Neural cell (in vitro differentiated cells): Measurements from ENCODE around the gene MSH2.

Experiments
- EP300 ChIP-seq: fragments of 450-650 bp; conservative IDR thresholded peaks from 2 replicates; pipeline ENCODE4 v1.6.1; 2014; ENCODE audit warnings: antibody characterized with exemption, mild to moderate bottlenecking, moderate library complexity; ENCODE audit not compliant: poor library complexity, severe bottlenecking
- EZH2 ChIP-seq: fragments of 200-600, 300-800 bp; shearing (Covaris generic), sonication (generic); IDR thresholded peaks from 2 replicates; pipeline ENCODE4 v1.6.1; 2014; ENCODE audit warnings: antibody characterized with exemption, low read length, borderline replicate concordance, mild to moderate bottlenecking; ENCODE audit not compliant: insufficient read depth, poor library complexity, severe bottlenecking
- POLR2AphosphoS5 ChIP-seq: IDR thresholded peaks from 2 replicates; pipeline ENCODE4 v1.6.1; 2012
- RAD21 ChIP-seq: fragments of 450-650 bp; conservative IDR thresholded peaks from 2 replicates; pipeline ENCODE4 v1.6.1; 2014; ENCODE audit warnings: antibody characterized with exemption, mild to moderate bottlenecking, moderate library complexity
- TAF1 ChIP-seq: IDR thresholded peaks from 2 replicates; pipeline ENCODE4 v1.6.1; 2012; ENCODE audit warnings: low read depth
- TF ChIP-seq, protein P1 (sequence below): fragments of 450-650 bp; IDR thresholded peaks from 2 replicates; pipeline ENCODE4 v1.5.1; 2014; ENCODE audit warnings: antibody characterized with exemption, mild to moderate bottlenecking, moderate library complexity; ENCODE audit not compliant: poor library complexity, severe bottlenecking
- TF ChIP-seq, protein P2 (sequence below): IDR thresholded peaks from 2 replicates; pipeline ENCODE4 v1.6.1; 2012; ENCODE audit warnings: borderline replicate concordance

DNA sequence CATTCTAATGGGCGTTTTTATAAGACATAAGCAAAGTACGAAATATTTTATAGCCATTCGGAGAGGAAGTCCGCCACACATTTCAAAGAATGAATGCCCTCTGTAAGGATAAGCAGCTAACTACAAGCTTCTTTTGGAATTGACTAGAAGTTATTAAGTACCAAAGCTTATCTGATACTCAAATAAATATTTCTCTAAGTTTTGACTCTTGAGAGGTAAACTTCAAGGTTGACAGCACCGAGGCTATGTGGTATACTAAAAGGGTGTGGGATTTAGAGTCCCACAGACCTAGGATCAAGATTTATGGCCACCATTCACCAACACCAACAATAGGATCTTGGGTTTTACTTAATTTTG, 48.1 kb upstream of the MSH2 start:
- TF ChIP-seq, protein P1, sequence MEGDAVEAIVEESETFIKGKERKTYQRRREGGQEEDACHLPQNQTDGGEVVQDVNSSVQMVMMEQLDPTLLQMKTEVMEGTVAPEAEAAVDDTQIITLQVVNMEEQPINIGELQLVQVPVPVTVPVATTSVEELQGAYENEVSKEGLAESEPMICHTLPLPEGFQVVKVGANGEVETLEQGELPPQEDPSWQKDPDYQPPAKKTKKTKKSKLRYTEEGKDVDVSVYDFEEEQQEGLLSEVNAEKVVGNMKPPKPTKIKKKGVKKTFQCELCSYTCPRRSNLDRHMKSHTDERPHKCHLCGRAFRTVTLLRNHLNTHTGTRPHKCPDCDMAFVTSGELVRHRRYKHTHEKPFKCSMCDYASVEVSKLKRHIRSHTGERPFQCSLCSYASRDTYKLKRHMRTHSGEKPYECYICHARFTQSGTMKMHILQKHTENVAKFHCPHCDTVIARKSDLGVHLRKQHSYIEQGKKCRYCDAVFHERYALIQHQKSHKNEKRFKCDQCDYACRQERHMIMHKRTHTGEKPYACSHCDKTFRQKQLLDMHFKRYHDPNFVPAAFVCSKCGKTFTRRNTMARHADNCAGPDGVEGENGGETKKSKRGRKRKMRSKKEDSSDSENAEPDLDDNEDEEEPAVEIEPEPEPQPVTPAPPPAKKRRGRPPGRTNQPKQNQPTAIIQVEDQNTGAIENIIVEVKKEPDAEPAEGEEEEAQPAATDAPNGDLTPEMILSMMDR, result no peak
- TF ChIP-seq EP300 (no peak), POLR2AphosphoS5 (no peak), RAD21 (no peak), EZH2 (no peak), TAF1 (no peak)
- TF ChIP-seq, protein P2, sequence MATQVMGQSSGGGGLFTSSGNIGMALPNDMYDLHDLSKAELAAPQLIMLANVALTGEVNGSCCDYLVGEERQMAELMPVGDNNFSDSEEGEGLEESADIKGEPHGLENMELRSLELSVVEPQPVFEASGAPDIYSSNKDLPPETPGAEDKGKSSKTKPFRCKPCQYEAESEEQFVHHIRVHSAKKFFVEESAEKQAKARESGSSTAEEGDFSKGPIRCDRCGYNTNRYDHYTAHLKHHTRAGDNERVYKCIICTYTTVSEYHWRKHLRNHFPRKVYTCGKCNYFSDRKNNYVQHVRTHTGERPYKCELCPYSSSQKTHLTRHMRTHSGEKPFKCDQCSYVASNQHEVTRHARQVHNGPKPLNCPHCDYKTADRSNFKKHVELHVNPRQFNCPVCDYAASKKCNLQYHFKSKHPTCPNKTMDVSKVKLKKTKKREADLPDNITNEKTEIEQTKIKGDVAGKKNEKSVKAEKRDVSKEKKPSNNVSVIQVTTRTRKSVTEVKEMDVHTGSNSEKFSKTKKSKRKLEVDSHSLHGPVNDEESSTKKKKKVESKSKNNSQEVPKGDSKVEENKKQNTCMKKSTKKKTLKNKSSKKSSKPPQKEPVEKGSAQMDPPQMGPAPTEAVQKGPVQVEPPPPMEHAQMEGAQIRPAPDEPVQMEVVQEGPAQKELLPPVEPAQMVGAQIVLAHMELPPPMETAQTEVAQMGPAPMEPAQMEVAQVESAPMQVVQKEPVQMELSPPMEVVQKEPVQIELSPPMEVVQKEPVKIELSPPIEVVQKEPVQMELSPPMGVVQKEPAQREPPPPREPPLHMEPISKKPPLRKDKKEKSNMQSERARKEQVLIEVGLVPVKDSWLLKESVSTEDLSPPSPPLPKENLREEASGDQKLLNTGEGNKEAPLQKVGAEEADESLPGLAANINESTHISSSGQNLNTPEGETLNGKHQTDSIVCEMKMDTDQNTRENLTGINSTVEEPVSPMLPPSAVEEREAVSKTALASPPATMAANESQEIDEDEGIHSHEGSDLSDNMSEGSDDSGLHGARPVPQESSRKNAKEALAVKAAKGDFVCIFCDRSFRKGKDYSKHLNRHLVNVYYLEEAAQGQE, result no peak
